Anterior cingulate cortex (tissue), 58 donors: ENCODE results near the gene GDPD5.

Source experiments
- DNase-seq, 58 donors: peaks; one replicate each; lab custom pipeline; 2025; lab: John Stamatoyannopoulos, UW

The GDPD5 gene

GRCh38 chr11:75518204-75518549 is 7.6 kb downstream of the GDPD5 start:
- DNase-seq: no peak

DNA sequence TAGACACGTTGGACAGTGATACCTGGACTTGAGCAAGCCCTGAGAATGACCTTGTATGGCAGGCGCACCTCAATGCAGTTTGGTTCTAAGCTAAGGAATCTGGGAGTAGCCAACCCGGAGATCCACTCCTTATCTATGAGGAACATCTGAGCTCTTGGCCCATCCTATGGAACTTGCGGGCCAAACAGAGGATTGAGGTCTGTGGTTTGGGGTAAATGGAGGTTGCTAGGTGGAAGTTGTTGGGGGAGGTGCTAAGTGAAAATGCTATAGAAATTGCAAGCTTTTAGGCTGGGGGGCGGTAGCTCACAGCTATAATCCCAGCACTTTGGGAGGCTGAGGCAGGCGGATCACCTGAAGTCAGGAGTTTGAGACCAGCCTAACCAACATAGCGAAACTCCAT is 8.9 kb downstream of the GDPD5 start:
- no peak for DNase-seq

DNA sequence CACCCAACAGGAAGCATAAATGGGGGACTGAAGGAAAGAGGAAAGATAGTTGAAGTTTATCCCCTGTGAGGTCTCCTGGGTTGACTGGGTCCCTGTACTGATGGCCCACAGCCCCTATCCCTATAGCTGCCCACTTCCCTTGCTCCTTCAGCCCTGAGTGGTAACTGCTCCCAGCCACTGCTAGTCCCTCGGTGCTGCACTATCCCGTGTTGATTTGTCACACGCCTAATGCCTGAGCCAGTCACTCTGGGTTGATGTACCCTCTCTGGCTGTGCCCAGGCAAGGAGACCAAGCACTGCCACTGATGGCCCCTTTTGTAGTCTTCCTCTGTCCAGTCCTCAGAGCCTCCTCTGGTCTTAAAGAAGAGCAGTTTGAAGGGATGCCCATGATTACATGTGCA is 9.6 kb downstream of the GDPD5 start:
- no peak for DNase-seq

GRCh38 chr11:75514596-75514995 is 11.1 kb downstream of the GDPD5 start:
- no peak for DNase-seq

GRCh38 chr11:75513250-75513649 is 12.5 kb downstream of the GDPD5 start:
- DNase-seq: no peak

- DNase-seq: no peak
Observed at GRCh38 chr11:75510723-75511019, 15.1 kb downstream of the GDPD5 start.

GRCh38 chr11:75510004-75510722 is 15.6 kb downstream of the GDPD5 start:
- DNase-seq: no peak

GRCh38 chr11:75509020-75509720 is 16.6 kb downstream of the GDPD5 start:
- no peak for DNase-seq

DNA sequence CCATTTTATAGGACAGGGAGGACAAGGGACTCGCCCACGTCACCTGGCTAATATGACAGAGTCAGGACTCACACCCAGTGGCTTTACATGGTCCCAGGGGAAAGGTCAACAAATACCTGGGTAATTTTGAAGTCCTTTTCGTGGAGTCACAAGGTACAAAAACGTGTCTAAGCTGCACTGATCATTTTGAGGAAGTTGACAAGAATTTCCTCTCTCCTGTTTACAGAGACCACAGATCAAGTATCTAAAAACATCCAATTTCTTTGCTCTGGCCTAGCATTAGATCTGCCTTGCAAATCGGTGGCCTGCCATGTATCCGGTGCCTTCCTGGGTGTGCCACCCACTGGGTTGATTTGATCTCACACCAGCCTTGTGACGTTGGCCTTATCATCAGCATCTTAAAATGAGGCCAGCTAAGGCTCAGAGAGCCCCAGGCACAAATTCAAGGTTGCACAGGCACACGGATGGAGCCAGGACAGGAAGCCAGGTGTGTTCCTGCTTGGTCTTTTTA is 17.6 kb downstream of the GDPD5 start:
- no peak for DNase-seq

GRCh38 chr11:75507571-75507970 is 18.2 kb downstream of the GDPD5 start:
- DNase-seq: no peak

DNA sequence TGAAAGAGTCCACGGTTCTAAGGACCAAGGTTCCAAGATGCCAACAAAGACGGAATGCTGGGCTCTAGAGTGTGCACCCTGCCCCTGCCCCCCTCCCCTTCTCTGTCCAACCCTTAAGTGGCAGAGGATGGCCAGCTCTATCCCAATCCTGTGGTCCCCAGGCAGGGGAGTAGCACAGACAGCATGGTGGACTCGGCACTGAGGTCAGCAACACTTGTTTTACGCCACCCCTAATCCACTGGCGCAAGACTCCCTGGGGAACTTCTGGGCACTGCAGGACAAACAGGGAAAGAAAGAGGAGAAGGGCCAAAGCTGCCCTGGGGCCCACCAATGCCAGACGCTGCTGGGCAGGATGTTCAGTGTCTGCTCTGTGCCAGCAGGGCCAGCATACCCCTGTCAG is 18.9 kb downstream of the GDPD5 start:
- DNase-seq: no peak

DNA sequence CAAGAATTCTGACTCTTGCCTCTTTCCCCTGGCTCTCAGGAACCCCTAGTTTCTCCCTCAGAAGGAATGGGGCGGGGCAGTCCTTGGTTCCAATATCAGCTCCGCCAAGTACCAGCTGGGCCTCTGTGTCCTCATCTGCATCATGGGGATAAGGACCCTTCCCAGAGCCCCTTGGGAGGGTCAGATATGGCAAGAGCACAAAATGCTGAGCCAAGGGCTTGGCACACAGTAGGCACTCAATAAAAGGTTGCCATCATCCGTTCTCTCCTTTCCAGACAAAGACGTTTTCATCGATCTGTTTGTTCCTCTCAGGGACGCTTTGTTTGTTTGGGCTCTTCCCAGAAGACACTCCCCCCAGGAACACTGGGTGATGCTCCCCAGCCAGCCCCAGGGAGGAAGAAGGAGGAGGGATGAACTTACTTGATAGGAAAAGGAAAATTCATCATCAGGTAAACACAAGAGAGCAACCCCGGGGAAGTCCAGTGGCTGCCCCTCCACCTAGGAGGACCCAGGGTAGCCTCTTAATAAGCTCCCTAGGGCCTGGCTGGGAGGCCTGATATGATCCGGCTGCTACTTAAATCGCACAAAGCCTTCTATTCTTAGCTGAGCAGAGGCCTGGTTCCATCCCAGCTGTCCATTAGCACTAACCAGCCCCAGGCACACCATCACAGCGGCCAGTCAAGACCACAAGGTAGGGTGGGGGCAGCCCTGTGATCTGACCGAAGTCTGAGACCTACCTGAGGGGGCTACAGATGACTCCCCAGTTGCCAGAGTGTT is 19.6 kb downstream of the GDPD5 start:
- peak in 1 of 58 donors; percentile 9 for DNase-seq

DNA sequence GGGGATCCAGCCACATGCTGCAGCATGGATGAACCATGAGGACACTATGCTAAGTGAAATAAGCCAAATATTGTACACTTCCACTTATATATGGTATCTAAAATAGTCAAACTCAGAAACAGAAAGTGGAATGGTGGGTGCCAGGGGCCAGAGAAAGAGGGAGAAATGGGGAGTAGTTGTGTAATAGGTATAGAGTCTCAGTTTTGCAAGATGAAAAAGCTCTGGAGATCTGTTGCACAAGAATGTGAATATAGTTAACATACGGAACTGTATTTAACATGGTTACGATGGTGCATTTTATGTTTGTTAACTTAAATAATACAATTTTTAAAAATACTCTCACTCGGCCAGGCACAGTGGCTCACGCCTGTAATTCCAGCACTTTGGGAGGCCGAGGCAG is 21.2 kb downstream of the GDPD5 start:
- no peak for DNase-seq

DNA sequence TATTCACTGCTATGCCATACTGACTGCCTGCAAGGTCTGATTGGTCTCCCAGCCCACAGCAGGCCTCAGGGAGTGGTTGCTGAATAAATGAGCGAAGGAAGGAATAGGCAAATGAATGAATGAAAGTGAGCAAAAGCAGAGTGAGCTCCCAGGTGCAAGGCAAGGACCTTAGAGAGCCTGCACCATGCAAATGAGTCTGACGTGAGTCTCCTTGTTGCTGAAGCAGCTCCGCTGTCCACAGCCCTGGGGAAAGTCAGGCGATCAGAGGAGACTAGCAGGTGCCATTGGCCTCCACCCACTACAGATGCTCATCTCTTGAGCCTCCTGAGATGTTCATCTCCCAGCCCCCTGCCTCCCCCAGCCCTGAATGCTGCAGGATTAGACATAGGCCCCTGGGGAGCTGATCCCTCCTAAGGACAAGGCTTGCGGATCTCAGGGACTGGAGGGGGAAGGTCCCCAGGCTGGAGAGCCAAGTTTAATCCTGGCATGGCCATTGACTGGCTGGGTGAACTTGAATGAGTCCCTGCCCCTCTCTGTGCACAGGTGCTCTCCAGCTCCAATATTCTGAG is 22.1 kb downstream of the GDPD5 start:
- no peak for DNase-seq

- no peak for DNase-seq
Observed at GRCh38 chr11:75502138-75502537, 23.6 kb downstream of the GDPD5 start.

DNA sequence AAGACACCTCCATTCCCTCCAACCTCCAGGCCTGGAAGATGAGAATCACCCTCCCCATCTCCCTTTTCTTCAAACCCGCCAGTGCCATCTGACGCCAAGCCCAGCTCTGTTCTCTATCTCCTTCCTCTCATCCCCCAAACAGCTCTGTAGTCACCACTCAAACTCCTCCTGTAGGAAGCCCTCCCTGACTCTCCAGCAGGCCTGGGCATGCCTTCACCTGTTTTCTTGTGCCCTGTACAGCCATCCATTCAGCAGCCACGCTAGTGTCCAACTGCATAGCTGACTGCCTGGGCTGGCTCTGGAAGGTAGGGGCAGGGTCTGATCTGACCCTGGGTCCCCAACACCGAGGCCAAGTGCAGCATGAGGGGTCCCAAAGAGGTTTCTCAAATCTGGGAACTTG is 25.0 kb downstream of the GDPD5 start:
- DNase-seq: no peak

- DNase-seq: no peak
Observed at GRCh38 chr11:75499423-75500190, 26.1 kb downstream of the GDPD5 start.

DNA sequence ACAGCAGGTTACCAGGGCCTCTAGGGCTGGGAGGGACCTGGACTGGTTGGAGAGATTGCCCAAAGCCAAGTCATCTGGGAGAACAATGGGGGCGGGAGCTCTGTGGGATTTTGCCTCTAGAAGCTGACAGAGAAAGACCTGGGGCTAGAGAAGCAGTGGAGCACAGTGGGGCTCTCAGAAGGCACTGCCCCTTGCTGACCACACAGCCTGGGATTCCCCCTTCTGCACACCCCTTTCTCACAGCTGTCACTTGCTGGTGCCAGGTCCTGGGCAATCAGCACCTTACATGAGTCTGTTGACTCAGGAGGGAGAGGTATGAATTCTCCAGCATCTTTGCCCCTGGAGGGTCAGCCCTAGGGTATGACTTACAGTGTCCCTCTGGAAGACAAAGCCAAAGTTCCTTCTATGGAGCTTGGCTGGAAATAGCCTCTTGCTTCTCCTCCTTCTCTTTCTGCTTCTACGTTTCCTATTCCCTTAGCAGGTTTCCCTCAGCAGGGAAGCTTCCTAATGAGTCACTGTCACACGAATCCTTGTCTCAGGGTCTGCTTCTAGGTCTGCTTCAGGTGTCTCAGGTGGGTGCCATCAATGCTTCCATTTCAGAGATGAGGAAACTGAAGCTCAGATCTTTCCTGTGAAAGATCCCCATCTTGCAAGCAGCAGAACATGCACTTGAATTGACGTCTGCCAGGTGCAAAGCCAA is 27.0 kb downstream of the GDPD5 start:
- no peak for DNase-seq

DNA sequence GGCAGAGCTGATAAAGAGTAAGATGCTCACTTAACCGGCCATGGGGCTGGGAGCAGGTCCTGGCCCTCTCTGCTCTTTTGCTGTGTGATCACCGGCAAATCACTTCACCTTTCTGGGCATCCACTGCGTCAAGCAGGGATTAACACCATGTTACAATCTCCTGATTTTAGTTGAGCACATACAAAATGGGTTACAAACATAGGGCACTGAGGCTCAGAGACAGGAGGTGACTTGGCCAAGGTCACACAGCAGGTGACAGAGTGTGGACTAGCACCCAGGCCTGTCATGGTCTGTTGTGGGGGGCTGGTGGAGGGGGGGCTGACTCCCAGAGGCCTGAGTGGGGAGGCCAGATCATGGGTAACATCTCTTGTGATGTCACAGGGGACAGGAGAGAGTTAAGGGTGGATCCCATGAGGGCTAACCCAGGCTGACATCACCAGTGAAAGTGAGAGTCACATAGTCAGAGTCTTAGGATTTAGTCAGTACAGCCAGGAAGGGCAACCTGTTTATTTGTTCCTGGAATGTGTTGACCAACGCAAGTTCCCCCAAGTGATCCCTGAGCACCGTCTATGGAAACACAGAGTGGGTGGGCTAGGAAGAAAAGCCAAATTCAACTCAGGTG is 27.8 kb downstream of the GDPD5 start:
- DNase-seq: no peak
